ENCODE data around the gene NAGLU. TPM values are rescaled to one million over a fixed set of nuclear protein-coding genes. Genes with fewer than 3 reads are reported as not detected.

Gene NAGLU
- total and polyA plus RNA-seq, 2 experiments from 2014 or later = 12.0 to 31.2 TPM

- H3K27me3 ChIP-seq (ENCODE audit: insufficient read depth) = no peaks in the 10 kb centered on the region
- Mint-ChIP-seq H3K36me3 (ENCODE audit: low read depth) (peaks cover 32% of the 10 kb centered on the region), H3K4me1 (no peaks in the 10 kb centered on the region), H3K4me3 (no peak overlapping the region), H3K9me3 (no peaks in the 10 kb centered on the region), H3K27me3 (ENCODE audit: insufficient read depth, low read depth, poor library complexity) (peaks cover 5% of the 10 kb centered on the region), H3K27ac (no peak overlapping the region)
- peaks cover 4% of the 10 kb centered on the region; the same call in 1 of the 2 replicates for H3K79me2 ChIP-seq (replicated peaks; ENCODE audit: insufficient read depth)
- H2AFZ ChIP-seq = no peak overlapping the region
- H3K4me1 ChIP-seq (ENCODE audit: insufficient read depth) = no peaks in the 10 kb centered on the region
- H3K36me3 ChIP-seq (ENCODE audit: insufficient read depth) = peaks cover 8% of the 10 kb centered on the region; the same call in 1 of the 2 replicates
- TF ChIP-seq STAT1 (IDR thresholded peaks at IDR 0.05; ENCODE audit: unreplicated experiment) (no peak), CREB1 (CRISPR knock-in tag; IDR thresholded peaks at IDR 0.05; ENCODE audit: low read depth) (no peak), REST (IDR thresholded peaks at IDR 0.05; ENCODE audit: unreplicated experiment) (no peak), ETS1 (IDR thresholded peaks at IDR 0.05) (no peak), NANOG (IDR thresholded peaks at IDR 0.05; ENCODE audit: borderline replicate concordance) (no peak), ZNF462 (CRISPR knock-in tag; IDR thresholded peaks at IDR 0.05) (no peak), ZNF114 (CRISPR knock-in tag; IDR thresholded peaks at IDR 0.05) (no peak), EZH2phosphoT487 (IDR thresholded peaks at IDR 0.05; ENCODE audit: unreplicated experiment) (no peak), JUNB (IDR thresholded peaks at IDR 0.05; ENCODE audit: unreplicated experiment) (no peak), POLR2AphosphoS5 (IDR thresholded peaks at IDR 0.05; ENCODE audit: low read depth) (no peak), CTCF (conservative IDR thresholded peaks at IDR 0.05; ENCODE audit: low read depth in 2 of 2) (no peak), EZH2 (IDR thresholded peaks at IDR 0.05; ENCODE audit: low read depth, unreplicated experiment) (no peak)
- H3K4me2 ChIP-seq = no peak overlapping the region
- H3K27ac ChIP-seq (ENCODE audit: low read depth) = no peak overlapping the region
- ATAC-seq (no peak), DNase-seq (ENCODE audit: low spot score) (no peak)
- H3F3A ChIP-seq (replicated peaks; ENCODE audit: low read depth) = no peaks in the 10 kb centered on the region
- H3K4me3 ChIP-seq = no peak overlapping the region
- 0 out of 2 replicates have a peak, but pooled peaks cover 4% of the 10 kb centered on the region for H4K20me1 ChIP-seq (replicated peaks; ENCODE audit: insufficient read depth)
- no peaks in the 10 kb centered on the region for H3K9me2 ChIP-seq (ENCODE audit: insufficient read depth)
Measured at GRCh38 chr17:42591411-42591810, 55.4 kb downstream of the NAGLU start.
